Naive B cell (primary cell): ENCODE results near the gene PIGU. TPM values are rescaled to one million over a fixed set of nuclear protein-coding genes. Genes with fewer than 3 reads are reported as not detected.
"Not testable (repeated sequence)": the region's sequence is repeated elsewhere in the genome, so short reads cannot be mapped to it uniquely, and the experiment has no call there.

Experiments used
- ATAC-seq, 2 donors: fragments of 150-1000 bp; cut with Tn5 transposase; 2 replicates each; pipeline ENCODE4 v1.10.0; 2021; ENCODE audit warnings: low read depth in 2 of 2, mild to moderate bottlenecking in 2 of 2, moderate library complexity in 2 of 2
- DNase-seq: peaks from one replicate; pipeline ENCODE4 v3.0.0; 2022
- H3K27ac Mint-ChIP-seq, 6 donors: one replicate each; pipeline ENCODE4 v1.8.0; 2020 to 2022; ENCODE audit warnings: mild to moderate bottlenecking in 6 of 6, mixed read lengths in 6 of 6, moderate library complexity in 5 of 6, inconsistent platforms in 2 of 6
- H3K27me3 Mint-ChIP-seq, 3 donors: one replicate each; pipeline ENCODE4 v1.8.0; 2021 to 2022; ENCODE audit warnings: mixed read lengths in 3 of 3, mild to moderate bottlenecking in 1 of 3
- H3K36me3 Mint-ChIP-seq, 2 donors: one replicate each; pipeline ENCODE4 v1.8.0; 2020 to 2022; ENCODE audit warnings: mixed read lengths in 2 of 2, inconsistent platforms in 1 of 2, mild to moderate bottlenecking in 1 of 2
- H3K4me1 Mint-ChIP-seq, 3 donors: one replicate each; pipeline ENCODE4 v1.8.0; 2020 to 2022; ENCODE audit warnings: mixed read lengths in 3 of 3, inconsistent platforms in 1 of 3, mild to moderate bottlenecking in 1 of 3, moderate library complexity in 1 of 3
- H3K4me3 Mint-ChIP-seq, 8 donors: one replicate each; pipeline ENCODE4 v1.8.0; 2020 to 2022; ENCODE audit warnings: mild to moderate bottlenecking in 8 of 8, mixed read lengths in 8 of 8, moderate library complexity in 8 of 8, inconsistent platforms in 2 of 8
- H3K9me3 Mint-ChIP-seq, 7 donors: one replicate each; pipeline ENCODE4 v1.8.0; 2020 to 2022; ENCODE audit warnings: mixed read lengths in 7 of 7, mild to moderate bottlenecking in 5 of 7, inconsistent platforms in 2 of 7, moderate library complexity in 1 of 7
- polyA plus RNA-seq, 6 donors: library from polyadenylated mRNA; unstranded; fragments of 300-500 nt; fragmentation: Illumina TruSeq; gene quantifications; one replicate each; pipeline ENCODE4 v1.2.3, GENCODE V29; 2021; ENCODE audit warnings: low read depth in 6 of 6

PIGU gene
- polyA plus RNA-seq, 6 donors from 2014 or later: 14.4 to 24.3 (median 22.5) TPM

GRCh38 chr20:34515484-34516246, 161.2 kb downstream of the PIGU start:
- peak; percentile 65 for DNase-seq
- ATAC-seq: peak; percentile 64 to 74
- H3K27ac Mint-ChIP-seq: peak overlapping the region; percentile 96 to 99 (median 98)
- H3K4me3 Mint-ChIP-seq: peak overlapping the region; percentile 95 to 100 (median 99)
- H3K27me3 Mint-ChIP-seq: no peaks in the 10 kb centered on the region
- peaks cover 20 to 66% (median 49%) of the 10 kb centered on the region in 3 donors for H3K4me1 Mint-ChIP-seq
- no peaks in the 10 kb centered on the region for H3K9me3 Mint-ChIP-seq
- peaks cover 0 to 3% of the 10 kb centered on the region in 2 donors for H3K36me3 Mint-ChIP-seq

- Mint-ChIP-seq H3K36me3 (peaks cover 0 to 3% of the 10 kb centered on the region in 2 donors), H3K9me3 (no peaks in the 10 kb centered on the region), H3K27me3 (no peaks in the 10 kb centered on the region), H3K27ac (peak overlapping the region; percentile 96 to 99 (median 98)), H3K4me1 (peaks cover 20 to 60% (median 49%) of the 10 kb centered on the region in 3 donors), H3K4me3 (peak overlapping the region; percentile 95 to 100 (median 99))
- DNase-seq: no peak
- ATAC-seq: peak in 1 of 2 donors; percentile 6
Measured at GRCh38 chr20:34514897-34515483, 161.9 kb downstream of the PIGU start.

GRCh38 chr20:34514034-34514433, 162.9 kb downstream of the PIGU start:
- H3K27me3 Mint-ChIP-seq, H3K9me3 Mint-ChIP-seq, DNase-seq, H3K36me3 Mint-ChIP-seq, ATAC-seq: not testable (repeated sequence)
- Mint-ChIP-seq H3K27ac (peak overlapping the region in 3 of 6 donors; percentile 4 to 96 (median 54)), H3K4me1 (peaks cover 20 to 53% (median 49%) of the 10 kb centered on the region in 3 donors), H3K4me3 (peak overlapping the region in 1 of 8 donors; percentile 99)

DNA sequence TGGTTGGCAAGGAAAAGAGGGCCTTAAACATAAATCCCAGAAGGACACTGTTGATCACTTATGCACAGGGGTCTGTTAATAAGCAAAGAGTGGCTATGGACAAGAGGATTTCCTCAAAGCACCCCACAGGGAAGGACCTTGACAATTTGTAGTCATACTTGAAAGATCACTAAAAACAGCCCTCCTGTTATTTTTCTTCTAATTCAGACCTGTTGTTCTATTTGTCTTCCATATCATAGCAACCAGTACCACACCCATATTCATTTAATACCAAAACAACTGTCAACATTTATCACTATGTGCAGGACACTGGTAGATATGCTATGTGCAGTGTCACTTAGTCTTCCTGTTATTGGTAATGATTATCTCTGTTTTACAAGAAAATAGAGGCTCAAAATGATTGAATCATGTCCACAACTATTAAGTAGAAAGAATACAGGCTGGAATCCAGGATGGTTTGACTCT, 163.9 kb downstream of the PIGU start:
- Mint-ChIP-seq H3K4me1 (peaks cover 20 to 43% (median 40%) of the 10 kb centered on the region in 3 donors), H3K4me3 (peak overlapping the region in 2 of 8 donors; percentile 54 to 78)

DNA sequence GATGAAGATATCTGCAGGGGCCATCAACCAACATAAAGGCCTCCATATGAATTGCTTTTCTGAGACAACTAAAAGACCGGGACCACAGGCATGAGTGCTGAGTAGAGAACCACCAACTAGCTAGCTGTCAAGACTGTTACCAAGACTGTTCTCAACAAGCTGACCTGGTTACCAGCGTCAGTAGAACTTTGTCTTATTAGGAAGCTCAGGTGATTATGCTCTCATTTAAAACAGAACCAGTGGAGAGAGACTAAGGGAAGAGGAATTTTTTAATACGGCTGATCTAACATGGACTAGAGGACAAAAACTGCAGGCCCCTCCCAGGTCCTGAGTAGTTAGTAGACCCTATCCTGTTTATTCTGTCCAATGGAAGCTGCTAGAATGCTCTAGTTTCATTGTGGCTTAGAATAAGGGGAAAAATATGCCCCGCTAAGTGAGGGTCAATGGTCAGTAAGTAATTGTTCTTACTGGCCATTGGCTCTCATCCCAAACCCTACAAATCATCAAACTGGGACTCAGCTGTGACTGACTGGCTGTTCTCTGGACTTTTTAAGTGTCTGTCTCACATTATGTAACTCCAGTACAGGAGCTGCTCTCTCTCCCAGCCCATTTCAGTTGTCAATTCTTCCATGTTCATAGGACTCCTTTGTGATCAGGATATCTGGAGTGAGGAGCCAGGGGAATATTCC, 164.5 kb downstream of the PIGU start:
- Mint-ChIP-seq H3K27ac (peak overlapping the region; percentile 24 to 96 (median 67)), H3K4me1 (peaks cover 20 to 37% (median 35%) of the 10 kb centered on the region in 3 donors), H3K27me3 (no peaks in the 10 kb centered on the region), H3K9me3 (no peaks in the 10 kb centered on the region), H3K36me3 (peaks cover 0 to 10% of the 10 kb centered on the region in 2 donors), H3K4me3 (peak overlapping the region in 2 of 8 donors; percentile 54 to 78)
- no peak for ATAC-seq
- no peak for DNase-seq

More for the DNA sequence above, 163.9 kb downstream of the PIGU start:
- peak overlapping the region in 5 of 6 donors; percentile 13 to 96 (median 44) for H3K27ac Mint-ChIP-seq
- H3K27me3 Mint-ChIP-seq: no peaks in the 10 kb centered on the region
- DNase-seq (no peak), ATAC-seq (peak in 1 of 2 donors; percentile 6)
- peaks cover 0 to 5% of the 10 kb centered on the region in 2 donors for H3K36me3 Mint-ChIP-seq
- no peaks in the 10 kb centered on the region for H3K9me3 Mint-ChIP-seq

DNA sequence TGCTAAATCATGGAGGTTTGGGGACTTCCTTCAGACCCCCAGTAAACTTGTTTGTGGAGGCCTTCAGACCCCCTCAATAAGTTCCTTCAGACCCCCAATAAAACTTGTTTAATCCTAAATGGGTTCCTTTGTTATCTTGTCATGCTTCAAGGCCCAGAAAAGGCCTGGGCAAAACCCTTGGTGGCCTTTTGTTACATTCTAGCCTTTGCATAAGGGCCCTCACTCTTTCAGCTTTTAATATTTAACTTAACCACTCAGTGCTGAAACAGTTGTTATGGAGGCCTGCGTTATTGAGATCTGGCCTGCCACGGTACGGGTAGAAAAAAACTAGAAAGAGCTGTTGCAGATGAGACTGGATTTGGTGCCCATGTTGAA, 165.0 kb downstream of the PIGU start:
- ATAC-seq: no peak
- Mint-ChIP-seq H3K9me3 (no peaks in the 10 kb centered on the region), H3K4me3 (peak overlapping the region in 1 of 8 donors; percentile 26)

GRCh38 chr20:34510575-34510974, 166.3 kb downstream of the PIGU start:
- ATAC-seq (no peak), DNase-seq (no peak)
- Mint-ChIP-seq H3K4me1 (peaks cover 20 to 27% (median 25%) of the 10 kb centered on the region in 3 donors), H3K36me3 (peaks cover 0 to 9% of the 10 kb centered on the region in 2 donors), H3K27me3 (no peaks in the 10 kb centered on the region), H3K9me3 (no peaks in the 10 kb centered on the region), H3K27ac (peak overlapping the region in 3 of 6 donors; percentile 10 to 28 (median 18)), H3K4me3 (no peak overlapping the region)

More for the DNA sequence above, 165.0 kb downstream of the PIGU start:
- Mint-ChIP-seq H3K27ac (peak overlapping the region in 4 of 6 donors; percentile 38 to 96 (median 92)), H3K4me1 (peaks cover 20 to 35% (median 35%) of the 10 kb centered on the region in 3 donors), H3K27me3 (no peaks in the 10 kb centered on the region), H3K36me3 (peaks cover 0 to 12% of the 10 kb centered on the region in 2 donors)
- DNase-seq: no peak

Other genes with a start within 250 kb of the PIGU start
- 100 to 1,000 TPM; 216 to 265 (median 253) TPM for gene DYNLRB1, start 160.7 kb downstream of the PIGU start, polyA plus RNA-seq
- gene MAP1LC3A, start 118.4 kb downstream of the PIGU start, polyA plus RNA-seq: 1 to 10 TPM in 4 of 6 donors, under 1 TPM in 2; 0.49 to 3.5 (median 1.8) TPM
- gene TP53INP2, start 27.3 kb upstream of the PIGU start, polyA plus RNA-seq: 1 to 10 TPM in 4 of 6 donors, under 1 TPM in 2; 0.57 to 1.7 (median 1.2) TPM
- 10 to 100 TPM in 1 of 6 donors, 1 to 10 TPM in 4, under 1 TPM in 1; 0.74 to 13.5 (median 4.4) TPM for gene NCOA6, start 148.6 kb upstream of the PIGU start, polyA plus RNA-seq
- gene GGT7, start 195.8 kb upstream of the PIGU start, polyA plus RNA-seq: 1 to 10 TPM; 2.6 to 6.2 (median 4.2) TPM
- gene ACSS2, start 199.5 kb upstream of the PIGU start, polyA plus RNA-seq: 10 to 100 TPM in 1 of 6 donors, 1 to 10 TPM in 5; 4.8 to 20.1 (median 5.7) TPM